Stimulated activated CD8-positive, alpha-beta memory T cell treated with anti-CD3 and anti-CD28 coated beads, Interleukin-4, amount 100 ng/mL, for 24 hours (primary cell): ENCODE data around the gene ARHGAP6.
"Not testable (repeated sequence)": the region's sequence is repeated elsewhere in the genome, so short reads cannot be mapped to it uniquely, and the experiment has no call there.

Experiments used
- DNase-seq: peaks from one replicate; pipeline ENCODE4 v3.0.0-alpha.2; 2020; ENCODE audit warnings: low read depth

Gene ARHGAP6

DNA sequence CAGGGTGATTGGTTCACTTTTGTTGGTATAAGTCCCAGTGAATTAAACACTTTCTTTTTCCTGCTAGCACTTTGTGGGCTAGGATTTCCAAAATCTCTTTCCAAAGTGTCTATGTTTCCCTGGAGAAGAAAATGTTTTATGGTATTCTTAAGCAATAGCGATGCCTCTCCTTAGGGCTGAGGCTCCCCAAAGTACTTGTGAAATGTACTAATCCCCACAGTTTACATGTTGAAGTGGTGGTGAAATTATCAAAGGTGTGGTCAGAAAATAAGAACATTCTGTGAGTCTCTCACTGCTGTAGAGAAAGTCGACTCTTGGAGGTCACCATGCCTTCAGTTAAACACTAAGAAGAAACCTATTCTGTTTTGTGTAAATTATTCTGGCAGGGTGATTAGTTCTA is 424.0 kb downstream of the ARHGAP6 start:
- no peak for DNase-seq

DNA sequence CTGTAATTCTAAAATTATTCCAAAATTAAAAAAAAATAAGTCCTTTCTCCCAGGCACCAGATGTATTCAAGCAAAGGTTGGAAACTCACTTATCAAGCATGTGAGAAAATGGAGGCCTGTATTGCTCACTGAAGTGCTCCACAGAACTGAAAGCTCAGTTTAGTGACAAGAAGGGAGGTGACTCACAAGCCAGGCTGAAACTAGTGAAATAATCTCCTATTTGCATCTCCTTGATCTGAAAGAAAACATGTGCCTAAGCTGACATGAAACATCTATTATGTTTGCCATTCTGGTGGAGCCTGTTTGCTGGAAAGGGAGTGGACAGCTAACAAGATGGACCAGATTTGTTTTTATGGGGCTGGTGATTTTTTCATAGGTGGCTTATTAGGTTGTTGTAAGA is 426.5 kb downstream of the ARHGAP6 start:
- DNase-seq: no peak

DNA sequence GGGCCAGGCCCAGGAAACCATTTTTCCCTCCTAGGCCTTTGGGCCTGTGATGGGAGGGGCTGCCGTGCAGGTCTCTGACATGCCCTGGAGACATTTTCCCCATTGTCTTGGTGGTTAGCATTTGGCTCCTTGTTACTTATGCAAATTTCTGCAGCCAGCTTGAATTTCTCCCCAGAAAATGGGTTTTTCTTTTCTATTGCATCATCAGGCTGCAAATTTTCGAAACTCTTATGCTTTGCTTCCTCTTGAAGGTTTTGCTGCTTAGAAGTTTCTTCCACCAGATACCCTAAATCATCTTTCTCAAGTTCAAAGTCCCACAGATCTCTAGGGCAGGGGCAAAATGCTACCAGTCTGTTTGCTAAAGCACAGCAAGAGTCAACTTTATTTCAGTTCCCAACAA is 430.3 kb downstream of the ARHGAP6 start:
- not testable (repeated sequence) for DNase-seq

DNA sequence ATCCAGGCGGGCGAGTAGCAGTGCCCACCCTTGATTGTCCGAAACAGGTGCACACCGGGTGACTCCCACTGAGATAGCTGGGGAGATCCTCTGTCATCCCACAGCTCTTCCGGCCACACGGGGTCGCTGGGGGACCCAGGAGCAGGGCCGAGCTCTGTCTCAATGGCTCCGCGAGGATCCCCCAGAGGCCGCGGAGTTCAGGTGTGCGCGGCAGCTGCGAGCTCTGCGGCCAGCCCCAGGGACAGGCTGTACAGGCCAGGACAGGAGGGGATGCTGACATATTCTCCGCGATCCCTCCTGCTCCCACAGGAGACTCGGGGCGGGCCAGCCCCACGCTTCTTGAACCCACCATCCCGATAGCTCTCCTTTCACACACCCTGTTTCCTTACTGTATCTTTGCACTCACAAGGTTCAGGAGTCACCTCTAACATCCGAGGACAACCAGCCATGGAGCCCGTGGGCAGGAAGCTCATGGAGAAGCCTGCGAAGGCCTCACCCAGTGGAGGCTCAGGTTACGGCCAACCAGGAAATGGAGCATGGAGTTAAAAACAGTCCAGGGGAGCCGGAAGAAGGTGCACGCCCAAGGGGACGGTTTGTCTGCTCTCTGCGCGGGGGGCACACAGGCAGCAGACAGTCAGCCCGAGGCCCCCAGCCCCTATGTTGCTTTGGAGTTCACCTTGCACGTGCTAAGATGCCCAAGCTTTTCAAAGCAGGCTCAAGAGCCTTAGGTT is 450.4 kb downstream of the ARHGAP6 start:
- no peak for DNase-seq

DNA sequence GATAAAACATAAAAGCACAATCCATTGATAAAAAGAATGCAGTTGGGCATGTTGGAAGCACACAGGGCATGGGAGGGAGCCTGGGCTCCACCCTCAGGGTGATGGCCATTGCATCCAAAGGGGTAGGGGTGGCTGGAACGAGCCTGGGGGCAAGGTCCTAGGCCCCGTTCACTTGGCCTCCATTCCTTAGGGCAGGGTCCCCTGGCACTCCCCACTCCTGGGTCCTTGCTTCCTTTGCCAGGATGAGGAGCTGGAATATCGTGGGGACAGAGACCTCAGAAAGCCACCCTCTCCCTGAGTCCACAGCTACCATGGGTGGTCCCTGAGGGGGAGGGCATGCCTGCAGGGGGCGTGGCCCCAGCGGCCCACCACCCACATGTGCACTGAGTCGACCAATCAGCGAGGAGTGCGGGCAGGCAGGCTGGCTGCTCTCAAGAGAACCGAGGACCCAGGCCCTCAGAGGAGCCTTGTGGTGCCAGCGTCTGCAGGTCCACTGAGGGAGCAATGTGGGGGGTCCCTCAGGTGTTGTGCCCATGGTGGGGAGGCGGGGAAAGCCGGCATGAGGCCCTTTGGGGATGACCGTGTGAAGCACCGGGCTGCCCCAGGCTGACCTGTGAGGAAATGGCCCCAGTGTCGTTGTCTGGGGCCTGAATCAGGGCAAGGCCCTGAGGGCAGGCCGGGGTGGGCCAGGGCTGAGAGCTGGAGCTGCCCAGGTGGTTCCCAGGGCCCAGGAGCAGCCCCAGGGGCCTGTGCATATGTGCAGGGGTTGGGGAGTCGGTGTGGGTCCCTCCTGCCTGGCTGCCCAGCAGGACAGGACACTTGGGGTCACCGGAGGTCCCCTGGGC is 451.2 kb downstream of the ARHGAP6 start:
- DNase-seq: no peak

DNA sequence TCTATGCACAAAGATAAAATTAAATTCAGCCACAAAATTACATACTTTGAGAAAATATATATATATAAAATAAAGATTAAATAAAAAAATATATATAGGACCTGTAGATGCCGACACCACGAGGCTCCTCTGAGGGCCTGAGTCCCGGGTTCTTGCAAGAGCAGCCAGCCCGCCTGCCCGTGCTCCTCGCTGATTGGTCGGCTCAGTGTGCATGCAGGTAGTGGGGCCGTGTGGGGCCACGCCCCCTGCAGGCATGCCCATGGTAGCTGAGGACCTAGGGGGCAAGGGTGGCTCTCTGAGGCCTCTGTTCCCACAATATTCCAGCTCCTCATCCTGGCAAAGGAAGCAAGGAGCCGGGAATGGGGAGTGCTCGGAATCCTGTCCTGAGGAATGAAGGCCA is 453.0 kb downstream of the ARHGAP6 start:
- no peak for DNase-seq

DNA sequence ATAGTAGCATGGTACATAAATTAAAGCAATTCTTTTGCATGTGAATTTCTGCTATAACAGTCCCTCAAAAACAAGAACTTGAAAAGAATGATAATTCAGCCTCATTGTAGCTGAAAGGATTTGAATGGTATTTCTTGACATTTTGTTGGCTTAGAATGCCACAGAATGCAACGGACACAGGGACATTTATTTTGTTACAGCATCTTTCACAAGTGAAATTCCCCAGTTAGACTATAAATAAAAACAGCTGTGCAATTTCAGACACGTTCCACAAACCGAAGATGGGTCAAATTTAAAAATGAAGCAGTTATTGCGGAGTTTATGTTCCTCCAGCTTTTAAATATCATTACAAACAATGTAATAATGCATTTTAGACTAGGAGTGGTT is 455.3 kb downstream of the ARHGAP6 start:
- no peak for DNase-seq

DNA sequence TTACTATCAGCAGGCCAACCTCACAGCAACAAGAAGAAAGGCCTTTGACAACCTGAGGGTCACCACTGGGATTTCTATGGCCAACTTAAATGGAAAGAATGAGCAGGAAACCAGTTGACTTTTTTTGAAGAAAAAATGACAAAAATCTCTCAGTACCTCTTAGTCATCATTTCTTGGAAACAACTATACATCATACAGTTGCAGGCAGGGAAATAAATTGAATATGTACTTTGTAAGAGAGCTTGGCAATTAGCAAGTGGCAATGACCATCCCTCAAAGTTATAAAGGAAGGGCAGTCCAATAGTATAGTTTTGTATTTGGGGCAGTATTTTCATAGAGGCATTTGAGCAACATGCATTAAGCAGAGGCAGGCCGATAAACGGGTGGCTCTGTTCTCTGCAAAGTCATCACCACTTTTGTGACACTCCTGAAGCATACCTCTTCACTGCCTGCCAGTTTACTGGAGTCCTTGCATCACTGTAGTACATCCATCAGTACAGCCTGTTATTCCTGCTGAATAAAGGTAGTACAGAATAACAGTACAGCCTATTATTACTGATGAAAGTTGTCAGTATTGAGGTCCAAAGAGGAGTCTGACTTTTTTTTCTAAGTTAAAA is 455.8 kb downstream of the ARHGAP6 start:
- no peak for DNase-seq

DNA sequence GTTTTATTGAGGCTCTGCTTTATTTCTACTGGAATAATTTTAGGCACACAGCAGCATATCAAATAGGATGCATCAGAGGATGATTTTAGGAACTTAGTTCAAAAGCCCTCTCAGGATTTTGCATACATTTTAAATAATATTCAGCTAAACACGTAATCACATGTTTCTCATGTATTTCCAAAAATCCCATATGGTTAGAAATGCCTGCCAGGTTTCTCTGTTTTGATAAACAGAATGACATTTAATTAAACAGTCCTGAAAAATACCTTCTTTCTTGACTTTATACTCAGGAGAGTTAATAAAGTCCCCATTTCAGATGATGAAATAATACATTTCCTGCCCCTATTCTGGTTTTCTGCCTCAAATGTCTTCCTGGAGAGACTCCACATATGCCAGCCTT is 459.0 kb downstream of the ARHGAP6 start:
- no peak for DNase-seq

DNA sequence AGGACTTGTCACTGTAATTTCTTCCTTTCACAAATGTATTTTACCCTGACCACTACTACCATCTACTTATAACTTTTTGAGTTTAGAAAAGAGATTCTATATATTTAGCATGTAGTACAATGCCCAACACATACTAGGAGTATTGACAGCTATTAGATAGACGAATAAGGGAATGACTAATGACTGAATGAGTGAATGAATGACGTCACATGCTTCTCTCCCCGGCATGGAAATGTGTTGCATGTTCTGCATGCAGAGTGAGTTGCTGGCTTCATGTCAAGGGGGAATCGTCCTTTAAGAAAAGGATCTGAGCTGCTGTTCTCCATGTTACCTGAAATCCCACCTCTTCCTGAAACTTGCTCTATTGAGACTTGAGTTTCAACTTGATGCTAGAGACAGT is 459.9 kb downstream of the ARHGAP6 start:
- no peak for DNase-seq

DNA sequence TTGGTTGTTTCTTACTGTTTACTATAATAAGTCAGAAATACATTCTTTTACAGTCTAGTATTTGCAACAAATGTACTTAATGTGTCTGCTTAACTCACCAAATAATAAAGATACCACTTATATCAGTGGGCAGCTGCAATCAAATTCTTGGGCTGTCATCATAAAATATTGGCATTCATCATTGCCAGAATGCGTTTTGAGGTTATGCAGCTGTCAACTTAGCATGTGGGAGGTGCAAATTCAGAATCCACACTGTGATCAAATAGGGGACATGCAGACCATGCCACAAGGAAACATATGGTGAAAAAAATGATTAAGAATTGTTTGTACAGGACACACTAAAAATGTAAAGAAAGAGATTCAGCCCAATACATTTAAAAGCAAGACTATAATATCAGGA is 468.0 kb downstream of the ARHGAP6 start:
- DNase-seq: no peak

DNA sequence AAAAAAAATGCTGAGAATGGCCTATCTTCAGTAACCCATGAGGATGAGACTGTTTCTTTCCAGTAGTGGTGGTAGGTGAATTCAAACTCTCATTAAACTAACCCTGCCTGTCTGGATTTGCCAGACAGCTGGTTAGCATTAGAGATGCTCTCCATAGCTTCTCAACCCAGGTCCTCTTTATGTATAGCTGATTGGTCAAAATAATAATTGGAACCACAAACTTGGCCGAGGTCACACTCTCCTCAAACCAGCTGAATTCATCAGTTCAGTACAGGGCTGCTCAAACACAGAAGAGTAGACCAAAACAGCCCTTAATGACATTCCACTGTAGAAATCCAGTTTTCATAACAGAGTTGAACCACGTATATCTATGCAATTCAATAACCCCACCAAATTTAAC is 469.2 kb downstream of the ARHGAP6 start:
- DNase-seq: no peak

DNA sequence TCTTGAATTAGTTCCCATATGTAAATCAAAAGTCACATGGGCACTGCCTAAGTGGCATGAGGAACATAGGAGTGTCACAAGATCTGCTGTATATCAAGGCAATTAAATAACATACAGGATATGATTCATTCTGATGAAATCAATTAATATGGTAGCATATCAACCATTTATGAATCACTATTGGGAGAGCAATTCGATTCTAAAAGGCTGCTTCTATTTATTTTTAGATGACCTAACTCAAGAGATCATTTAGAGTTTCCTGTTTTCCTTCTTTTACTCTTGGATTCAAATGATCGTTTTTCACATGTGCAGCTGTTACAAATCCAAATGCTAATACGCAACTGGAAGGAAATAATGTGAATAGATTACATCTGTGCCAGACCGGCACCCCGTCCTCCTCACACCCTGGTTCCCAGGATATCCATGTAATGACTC is 472.7 kb downstream of the ARHGAP6 start:
- DNase-seq: no peak

DNA sequence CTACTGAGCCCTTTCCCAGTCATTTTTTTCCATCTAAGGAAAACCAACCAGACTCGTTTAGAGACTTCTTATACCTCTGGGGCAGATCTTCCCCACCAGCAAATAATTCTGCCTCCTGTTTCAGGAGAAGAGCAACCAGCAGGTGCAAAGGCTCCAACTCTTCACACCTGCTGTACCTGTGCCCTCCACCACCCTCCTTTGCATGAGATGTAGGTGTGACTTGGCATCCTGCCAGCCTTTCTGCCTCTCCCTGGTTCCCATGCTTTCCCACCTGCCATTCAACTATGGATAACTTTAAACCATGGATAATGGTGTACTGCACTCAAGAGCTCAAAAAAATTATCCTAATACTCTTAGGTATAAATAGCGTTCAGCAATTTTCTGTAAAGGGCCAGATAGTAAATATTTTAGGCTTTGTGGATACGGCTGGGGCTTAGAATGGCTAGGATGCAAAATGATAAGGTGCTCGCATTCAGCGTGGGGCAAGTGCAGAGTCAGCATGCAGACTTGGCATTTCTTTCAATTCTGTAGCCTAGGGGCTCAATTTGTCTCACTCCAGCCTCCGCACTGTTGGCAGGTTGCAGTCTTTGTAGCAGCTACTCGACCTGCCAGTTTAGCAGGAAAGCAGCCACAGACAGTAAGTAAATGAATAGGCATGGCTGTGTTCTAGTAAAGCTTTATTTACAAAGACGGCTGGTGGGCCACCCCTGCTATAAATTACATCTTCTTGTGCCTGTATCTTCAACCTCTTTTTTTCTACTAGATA is 474.8 kb downstream of the ARHGAP6 start:
- no peak for DNase-seq

DNA sequence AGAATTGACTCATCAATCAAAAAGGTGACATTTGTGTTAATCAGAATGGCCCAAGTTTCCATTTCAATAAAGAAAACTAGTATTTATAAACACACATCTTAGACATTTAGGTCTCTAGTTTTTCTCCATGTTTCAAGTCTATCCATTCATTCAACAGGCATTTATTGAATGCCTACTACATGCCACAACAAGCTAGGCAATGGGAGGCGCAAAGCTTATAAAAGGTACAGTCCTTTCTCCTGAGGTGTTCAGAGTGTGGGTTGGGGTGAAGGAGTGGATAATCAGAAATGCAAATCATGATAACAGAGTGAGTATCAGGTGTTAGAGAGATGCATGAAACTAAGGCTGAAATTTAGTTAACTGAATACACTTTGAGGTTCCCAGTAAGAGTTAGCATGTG is 476.6 kb downstream of the ARHGAP6 start:
- no peak for DNase-seq

DNA sequence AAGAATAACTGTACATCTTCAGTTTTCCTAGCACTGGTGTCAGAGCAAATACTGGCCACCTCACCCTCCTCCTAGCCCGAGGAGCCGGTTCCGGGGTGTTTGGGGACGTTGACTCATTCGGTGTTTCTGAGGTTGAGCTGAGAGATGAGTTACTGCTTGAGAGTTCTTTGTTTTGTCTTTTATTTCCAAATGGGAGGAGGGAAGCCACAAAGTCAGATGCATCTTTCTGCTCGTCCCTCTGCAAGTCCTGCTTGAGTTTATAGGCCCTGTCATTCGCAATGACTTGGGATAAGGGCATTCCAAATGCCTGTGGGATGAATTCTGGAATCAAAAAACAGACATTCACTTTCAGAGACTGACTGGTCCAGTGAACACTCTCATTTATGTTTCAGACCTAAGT is 477.1 kb downstream of the ARHGAP6 start:
- no peak for DNase-seq

DNA sequence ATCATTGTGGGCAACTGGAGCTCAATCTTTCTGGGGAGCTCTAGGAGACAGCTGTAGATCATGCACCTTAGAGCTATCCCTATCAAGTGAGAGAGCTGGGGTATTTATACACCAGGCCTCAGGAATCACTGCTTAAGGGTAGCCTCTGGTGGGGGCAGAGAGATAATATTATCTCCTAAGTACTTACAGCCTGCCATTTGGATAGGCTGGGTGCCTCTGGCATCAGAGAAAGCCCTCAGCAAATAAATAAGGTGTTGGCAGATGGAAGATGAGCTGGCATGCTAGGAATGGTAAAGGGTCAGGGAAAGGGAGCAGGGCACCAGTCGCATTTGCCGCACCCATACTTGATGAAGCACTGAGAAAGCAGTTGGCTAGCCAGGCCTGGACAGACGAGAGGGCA is 478.7 kb downstream of the ARHGAP6 start:
- DNase-seq: no peak

DNA sequence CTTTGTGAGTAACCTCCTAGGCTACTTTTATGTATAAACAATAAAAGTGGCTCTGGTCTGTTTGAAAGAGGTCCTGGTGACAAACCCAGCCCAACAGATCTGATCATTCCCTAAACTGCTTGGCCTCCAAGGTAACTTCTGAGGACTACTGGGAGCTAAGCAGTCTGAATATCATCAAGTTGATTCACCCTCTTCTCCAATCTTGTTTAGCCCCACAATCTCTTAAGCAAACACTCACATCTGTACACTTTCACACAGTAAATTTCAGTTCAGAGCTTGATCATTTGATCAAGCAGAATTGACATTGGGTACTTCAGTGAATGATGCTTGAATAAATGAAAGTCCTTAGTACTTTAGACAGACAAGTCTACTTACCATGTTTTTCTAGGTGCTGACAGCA is 479.9 kb downstream of the ARHGAP6 start:
- DNase-seq: no peak

DNA sequence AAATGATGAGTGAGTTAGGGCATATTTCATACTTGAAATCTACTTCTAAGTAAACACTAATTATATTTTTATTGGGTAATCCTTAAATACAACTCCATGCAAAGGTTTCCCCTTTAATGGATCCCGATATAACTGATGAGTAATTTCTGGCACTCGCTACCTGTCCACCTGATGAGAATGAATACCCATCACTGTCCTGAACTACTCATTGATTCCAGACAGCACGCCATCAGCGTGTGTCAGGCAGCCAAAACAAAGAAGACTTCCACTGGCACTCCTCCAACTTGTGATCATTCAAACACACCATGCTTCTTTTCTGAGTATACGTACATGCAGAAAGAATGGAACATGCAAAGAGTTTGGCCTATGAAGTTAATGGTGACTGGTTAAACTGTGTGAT is 485.1 kb downstream of the ARHGAP6 start:
- DNase-seq: no peak

DNA sequence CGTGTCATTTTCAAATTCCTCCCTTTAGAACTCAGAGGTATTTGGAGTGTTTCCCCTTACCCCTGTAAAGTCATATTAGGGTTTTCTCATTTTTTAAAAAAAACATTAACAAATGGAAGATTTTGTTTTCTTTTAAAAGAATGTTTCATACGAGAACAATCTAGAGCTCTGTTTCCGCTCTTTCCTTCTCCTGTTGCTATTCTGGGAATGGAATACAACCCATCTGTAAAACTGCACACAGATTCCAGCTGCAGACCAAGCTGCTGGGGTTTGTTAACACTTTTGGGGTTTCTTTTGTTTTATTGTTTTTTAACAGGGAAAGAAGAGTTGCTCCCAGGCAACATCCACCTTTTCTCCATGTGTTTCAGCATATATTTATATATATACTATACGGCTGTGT is 493.3 kb downstream of the ARHGAP6 start:
- no peak for DNase-seq

DNA sequence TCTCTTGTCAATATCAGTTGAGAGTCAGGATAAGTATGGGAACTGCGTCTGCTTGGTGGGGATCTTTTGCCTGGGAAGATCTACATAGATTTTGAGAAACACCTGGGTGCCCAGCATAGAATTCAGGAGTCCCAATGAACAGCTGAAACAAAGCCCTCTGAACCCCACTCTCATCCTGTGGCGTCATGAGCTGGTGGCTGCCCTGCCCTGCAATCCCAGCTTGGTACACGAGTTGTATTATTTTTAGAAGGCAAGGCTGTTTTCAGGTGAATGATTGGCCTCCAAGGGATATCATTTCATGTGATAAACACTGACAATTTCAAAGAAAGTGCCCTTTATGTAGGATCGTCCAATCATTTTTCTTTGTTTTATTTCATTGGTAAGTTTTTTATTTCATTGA is 493.8 kb downstream of the ARHGAP6 start:
- DNase-seq: no peak

DNA sequence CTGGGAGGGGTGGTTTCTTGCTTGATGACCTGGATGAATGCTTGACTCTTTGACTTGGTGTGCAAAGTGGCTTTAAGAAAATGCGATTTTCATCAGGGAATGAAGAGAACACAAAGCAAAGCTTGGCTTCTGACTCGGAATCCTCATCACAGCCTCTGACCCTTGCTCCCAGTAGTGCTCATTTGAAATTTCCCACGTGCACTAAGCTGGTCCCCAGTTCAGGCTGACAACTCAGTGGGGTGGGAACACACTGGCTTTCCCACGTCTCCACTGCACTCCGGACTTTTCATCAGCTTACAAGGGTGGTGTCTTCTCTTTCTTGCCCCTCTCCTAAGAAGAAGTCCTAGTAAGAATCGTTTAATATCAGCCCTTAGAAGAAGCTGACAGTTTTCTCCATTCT is 501.3 kb downstream of the ARHGAP6 start:
- DNase-seq: no peak
